Esophagus squamous epithelium (tissue), 4 donors: ENCODE data around the gene PITPNM3.

Source experiments
- POLR2A ChIP-seq, 4 donors: fragments of 450-650 bp; IDR thresholded peaks; one replicate each; pipeline ENCODE4 v1.6.1; 2017; ENCODE audit warnings: antibody characterized with exemption in 4 of 4, mild to moderate bottlenecking in 4 of 4, moderate library complexity in 3 of 4
- TF ChIP-seq, protein P1 (sequence below), 6 experiments: fragments of 450-650 bp in 4 of 6; fragments of 200-600 bp in 2 of 6; sonication (generic) in 2 of 6; IDR thresholded peaks; one replicate each; pipeline ENCODE4 v1.5.1; 2016 to 2019; ENCODE audit warnings: antibody characterized with exemption in 6 of 6, mild to moderate bottlenecking in 4 of 6, moderate library complexity in 4 of 6

DNA sequence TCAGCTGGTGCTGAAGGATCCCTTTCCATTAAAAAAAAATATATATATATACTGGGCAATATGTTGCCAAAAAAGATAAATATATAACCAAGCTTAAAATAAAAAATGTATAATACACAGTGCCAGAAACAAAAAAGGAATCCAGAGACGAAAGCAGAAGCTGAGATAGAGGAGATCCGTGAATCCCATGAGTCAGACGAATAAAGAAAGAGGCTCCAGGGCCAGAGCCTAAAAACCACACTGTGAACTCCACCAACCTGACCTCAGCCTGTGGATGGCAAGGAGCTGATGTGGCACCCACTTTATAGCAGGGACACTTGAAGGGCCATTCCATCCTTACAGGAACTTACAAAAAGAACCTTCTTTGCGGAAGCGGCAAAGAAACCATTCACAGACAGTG is 34.8 kb downstream of the PITPNM3 start:
- no peak for TF ChIP-seq POLR2A (IDR thresholded peaks at IDR 0.05)
- TF ChIP-seq, protein P1, sequence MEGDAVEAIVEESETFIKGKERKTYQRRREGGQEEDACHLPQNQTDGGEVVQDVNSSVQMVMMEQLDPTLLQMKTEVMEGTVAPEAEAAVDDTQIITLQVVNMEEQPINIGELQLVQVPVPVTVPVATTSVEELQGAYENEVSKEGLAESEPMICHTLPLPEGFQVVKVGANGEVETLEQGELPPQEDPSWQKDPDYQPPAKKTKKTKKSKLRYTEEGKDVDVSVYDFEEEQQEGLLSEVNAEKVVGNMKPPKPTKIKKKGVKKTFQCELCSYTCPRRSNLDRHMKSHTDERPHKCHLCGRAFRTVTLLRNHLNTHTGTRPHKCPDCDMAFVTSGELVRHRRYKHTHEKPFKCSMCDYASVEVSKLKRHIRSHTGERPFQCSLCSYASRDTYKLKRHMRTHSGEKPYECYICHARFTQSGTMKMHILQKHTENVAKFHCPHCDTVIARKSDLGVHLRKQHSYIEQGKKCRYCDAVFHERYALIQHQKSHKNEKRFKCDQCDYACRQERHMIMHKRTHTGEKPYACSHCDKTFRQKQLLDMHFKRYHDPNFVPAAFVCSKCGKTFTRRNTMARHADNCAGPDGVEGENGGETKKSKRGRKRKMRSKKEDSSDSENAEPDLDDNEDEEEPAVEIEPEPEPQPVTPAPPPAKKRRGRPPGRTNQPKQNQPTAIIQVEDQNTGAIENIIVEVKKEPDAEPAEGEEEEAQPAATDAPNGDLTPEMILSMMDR (IDR thresholded peaks at IDR 0.05), result no peak
